ENCODE measurements around the gene RO60.
A peak's percentile ranks its signal among the peaks of the same experiment; 100 is the strongest.

Gene RO60

DNA sequence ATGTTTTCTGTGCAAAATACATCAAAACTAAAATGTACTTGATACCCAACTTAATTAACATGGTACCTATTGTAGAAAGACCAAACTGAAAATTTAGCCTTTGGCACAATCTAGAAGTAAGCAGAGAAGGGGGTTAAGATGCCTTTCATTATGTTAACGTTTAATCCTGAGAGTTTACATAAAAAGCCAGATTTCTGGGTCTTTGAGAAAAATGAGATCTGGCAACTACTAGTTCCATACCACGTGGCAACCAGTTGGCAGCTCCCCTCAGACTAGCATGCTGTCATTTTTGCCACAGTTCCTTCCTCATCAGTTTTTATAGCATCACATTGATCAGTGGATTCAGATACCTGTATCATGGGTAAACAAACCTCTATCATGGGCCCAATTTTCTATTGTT, 1.5 kb downstream of the RO60 start:
- no peak for DNase-seq (ENCODE audit: low read depth in 2 of 2)

DNA sequence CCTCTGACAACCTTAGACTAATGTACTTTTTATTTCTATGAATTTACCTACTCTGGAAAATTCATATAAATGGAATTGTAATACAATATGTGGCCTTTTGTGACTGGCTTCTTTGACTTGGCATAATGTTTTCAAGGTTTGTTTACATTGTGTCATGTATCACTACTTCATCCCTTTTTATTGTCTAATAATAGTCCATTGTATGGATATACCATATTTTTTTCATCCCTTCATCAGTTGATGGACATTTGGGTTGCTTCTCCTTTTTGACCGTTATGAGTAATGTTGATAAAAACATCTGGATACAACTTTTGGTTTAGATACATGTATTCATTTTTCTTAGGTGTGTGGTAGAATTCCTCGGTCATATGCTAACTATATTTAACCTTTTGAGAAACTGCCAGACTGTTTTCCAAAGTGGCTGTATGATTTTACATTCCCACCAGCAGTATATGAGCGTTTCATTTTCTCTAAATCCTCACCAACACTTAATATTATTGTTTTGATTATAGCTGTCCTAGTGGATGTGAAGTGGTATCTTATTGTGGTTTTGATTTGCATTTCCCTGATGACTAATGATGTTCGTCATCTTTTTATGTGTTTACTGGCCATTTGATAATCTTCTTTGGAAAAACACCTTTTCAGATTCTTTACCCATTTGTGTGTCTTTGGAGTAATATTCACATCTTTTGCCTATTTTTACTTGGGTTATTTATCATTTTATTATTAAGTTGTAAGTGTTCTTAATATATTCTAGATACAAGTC, 3.5 kb downstream of the RO60 start:
- no peak for DNase-seq (ENCODE audit: low read depth in 2 of 2)

DNA sequence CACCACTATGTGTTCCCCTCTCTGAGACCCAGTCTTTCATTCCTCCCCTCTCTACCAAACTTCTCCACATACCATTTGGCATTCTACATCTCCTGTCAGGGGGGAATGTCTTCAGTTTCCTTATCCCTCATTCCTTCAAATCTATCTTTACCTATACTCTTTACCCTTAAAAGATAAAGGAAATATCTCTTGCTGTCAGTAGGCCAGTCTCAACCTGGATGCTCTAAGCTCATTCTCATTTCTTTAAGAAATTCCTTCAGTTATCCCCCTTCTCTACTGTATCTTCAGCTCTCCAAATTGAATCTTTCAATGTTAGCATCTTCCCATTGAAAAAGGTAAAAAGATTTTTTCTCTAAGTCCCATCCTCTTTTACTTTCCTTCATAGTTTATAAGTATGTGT, 6.5 kb downstream of the RO60 start:
- DNase-seq (ENCODE audit: low read depth in 2 of 2), result no peak

DNA sequence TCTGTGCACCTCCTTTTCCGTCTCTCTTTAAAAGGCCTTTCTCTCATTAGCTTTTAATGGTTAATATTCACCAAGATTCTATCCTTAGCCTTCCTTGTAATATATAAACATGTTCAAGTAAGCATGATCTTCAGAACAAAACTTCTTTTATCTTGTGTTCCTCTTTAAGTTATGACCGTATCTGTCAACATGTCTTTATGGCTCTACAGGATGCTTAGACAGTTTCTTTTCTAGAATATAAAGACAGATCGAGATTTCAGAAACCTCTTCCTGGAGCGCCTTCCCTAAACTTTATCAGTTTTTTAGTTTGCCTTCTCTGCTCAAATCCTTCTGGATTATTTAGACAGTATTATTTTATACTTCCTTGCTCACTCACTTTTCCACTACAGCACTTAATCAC, 7.2 kb downstream of the RO60 start:
- no peak for DNase-seq (ENCODE audit: low read depth in 2 of 2)

DNA sequence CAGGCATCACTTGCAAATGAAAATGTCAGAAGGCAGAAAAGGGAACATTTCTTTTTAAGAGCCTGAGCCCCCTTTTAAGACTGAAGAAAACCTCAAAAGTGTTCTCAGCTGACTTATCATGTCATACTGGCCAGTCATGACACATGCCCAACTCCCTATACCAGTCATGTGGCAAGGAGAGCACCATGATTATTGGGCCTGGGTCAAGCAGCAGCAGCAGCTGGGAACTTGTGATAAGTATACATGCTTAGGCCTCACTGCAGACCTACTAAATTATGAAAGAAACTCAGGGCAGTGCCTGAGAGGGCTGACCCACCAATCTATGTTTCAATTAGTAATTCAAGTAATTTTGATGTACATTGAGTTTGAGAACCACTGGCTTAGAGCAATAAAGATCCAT, 8.6 kb downstream of the RO60 start:
- DNase-seq (ENCODE audit: low read depth in 2 of 2), result no peak

DNA sequence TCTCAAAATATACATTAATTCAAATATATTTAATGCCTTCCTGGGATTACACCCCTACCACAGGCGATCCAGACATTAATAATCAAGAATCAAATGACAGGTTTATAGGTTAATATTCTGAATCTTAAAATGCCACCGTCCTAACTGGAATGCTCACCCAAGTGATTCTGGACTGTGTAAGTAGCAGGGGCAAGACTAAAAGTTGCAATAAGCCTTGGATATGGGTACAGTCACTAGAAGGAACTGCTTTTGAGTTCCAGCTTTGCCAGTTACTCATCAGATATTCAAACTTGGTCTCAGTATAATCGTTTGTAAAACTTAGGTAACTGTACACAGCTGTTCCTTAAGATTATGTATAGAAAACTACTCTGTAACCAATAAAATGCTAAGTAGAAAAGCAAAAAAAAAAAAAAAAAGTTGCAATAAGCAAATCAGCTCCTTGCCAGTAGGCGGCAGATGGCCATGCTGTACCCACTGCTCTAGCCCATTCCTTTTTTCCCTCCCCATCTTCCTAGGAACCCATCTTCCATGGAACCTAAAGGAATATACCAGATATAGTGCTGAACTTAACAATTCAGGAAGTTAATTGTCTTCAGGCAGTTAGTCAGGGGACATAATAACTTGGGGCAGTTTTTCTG, 10.5 kb downstream of the RO60 start:
- no peak for DNase-seq (ENCODE audit: low read depth in 2 of 2)

DNA sequence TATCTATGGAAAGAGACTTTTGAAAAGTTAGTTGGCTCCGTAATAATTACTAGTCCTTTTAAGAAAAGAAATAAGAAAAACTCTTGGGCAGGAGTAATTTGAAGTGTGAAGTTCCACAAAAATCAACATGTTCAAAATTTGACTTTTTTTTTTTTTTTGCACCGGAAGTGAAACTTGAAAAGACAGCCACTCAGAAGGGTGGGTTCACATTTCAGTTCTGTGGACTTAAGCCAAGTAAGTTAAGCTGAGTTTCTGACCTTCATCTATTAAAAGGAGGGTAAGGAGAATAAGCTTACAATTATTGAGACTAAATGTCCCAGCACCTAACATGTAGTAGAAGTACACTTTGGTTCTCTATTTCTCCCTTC, 11.0 kb downstream of the RO60 start:
- no peak for DNase-seq (ENCODE audit: low read depth in 2 of 2)

DNA sequence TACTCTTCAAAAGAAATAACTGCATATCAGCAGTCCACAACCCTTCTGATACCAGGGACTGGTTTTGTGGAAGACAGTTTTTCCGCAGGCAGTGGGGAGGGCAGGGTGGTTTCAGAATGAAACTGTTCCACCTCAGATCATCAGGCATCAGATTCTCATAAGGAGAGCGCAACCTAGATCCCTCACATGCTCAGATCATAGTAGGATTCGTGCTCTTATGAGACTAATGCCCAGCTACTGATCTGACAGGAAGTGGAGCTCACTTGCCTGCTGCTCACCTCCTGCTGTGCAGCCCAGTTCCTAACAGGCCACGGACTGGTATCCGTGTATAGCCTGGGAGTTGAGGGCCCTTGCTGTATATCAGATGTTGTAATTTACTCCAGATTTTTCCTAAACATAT, 11.5 kb downstream of the RO60 start:
- DNase-seq (ENCODE audit: low read depth in 2 of 2), result no peak

DNA sequence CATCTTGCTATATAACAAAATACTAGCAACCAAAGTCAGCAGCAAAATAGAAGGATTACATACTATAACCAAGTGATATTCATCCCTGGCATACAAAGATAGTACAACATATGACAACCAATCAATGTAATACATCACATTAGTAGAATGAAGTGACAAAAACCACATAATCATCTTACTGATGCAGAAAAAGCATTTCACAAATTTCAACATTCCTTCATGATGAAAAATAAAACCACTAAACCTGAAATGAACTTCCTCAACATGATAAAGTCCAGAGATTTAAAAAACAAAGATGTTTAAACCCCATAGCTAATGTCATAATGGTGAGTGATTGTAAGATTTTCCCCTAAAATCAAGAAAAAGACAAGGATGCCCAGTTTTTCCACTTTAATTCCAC, 18.6 kb downstream of the RO60 start:
- DNase-seq (ENCODE audit: low read depth in 2 of 2), result no peak

DNA sequence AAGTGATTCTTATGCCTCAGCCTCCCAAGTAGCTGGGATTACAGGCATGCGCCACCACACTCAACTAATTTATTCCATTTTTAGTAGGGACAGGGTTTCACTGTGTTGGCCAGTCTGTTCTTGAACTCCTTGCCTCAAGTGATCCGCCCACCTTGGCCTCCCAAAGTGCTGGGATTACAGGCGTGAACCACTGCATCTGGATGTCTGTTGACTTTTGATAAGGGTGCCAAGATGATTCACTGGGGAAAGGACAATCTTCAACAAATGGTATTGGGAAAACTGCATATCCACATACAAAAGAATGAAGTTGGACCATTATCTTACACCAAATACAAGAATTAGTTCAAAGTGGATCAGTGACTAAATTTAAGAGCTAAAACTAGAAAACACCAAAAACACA, 19.8 kb downstream of the RO60 start:
- DNase-seq (ENCODE audit: low read depth in 2 of 2), result no peak

DNA sequence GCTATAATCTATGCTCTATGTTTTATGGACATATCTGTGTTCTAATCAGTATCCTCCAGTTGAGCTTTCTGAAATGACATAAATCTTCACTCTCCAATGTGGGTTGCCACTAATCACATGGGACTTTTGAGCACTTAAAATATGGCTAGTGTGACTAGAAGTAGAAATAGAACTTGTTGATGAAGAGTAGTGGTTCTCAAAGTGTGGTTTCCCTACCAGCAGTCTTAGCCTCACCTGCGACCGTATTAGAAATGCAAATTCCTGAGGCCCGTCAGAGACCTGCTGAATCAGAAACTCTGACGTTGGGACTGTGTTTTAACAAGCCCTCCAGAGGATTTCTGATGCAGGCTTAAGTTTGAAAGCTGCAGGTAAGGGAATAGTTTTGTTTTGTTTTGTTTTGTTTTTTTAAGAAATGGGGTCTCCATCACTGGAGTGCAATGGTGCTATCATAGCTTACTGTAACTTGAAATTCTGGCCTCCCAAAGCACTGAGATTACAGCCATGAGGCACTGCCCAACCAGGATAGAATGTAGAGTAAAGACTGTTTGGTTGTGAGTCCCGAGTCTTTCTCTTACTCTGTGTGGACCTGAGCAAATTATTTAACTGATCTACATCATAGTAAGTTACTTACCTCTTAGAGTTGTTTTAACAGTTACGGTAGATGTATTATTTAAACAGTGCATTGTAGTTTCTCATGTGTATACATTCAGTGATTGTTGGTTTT, 24.1 kb downstream of the RO60 start:
- DNase-seq (ENCODE audit: low read depth in 2 of 2), result no peak

DNA sequence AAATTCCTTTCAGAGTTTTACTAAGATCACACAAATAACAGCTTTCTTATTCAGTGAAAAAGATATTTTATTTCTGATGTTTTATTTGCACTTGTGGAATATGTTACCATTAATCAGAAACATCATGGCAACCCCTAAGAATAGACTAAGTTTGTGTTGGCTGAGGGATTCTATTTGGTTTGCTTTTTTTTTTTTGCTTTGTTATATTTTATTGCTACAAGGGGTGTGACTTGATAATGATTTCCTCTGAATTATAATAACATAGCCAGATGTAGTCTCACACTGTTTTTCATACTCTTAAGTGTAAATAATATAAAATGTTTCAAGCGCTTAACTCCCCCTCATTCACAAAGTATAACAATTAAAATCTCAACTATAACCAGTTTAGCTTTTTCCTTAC, 25.9 kb downstream of the RO60 start:
- DNase-seq (ENCODE audit: low read depth in 2 of 2), result no peak

DNA sequence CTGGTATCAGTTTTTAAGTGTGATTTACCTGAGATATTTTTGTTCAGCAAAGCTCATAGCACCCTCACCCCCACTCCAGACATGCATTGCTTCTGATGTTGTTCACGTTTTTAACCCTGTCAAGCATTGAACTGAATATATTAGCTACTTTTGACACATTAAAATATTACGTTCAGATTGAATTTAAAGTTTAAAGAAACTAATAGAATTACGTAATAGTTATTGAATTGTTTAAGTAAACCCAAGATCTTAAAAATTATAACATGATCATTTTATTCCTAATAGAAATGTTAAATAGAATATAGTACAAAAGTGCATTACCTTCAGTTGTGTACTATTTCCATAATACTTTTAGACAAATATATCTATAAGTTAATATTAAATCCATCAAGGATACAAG, 26.9 kb downstream of the RO60 start:
- no peak for DNase-seq (ENCODE audit: low read depth in 2 of 2)

DNA sequence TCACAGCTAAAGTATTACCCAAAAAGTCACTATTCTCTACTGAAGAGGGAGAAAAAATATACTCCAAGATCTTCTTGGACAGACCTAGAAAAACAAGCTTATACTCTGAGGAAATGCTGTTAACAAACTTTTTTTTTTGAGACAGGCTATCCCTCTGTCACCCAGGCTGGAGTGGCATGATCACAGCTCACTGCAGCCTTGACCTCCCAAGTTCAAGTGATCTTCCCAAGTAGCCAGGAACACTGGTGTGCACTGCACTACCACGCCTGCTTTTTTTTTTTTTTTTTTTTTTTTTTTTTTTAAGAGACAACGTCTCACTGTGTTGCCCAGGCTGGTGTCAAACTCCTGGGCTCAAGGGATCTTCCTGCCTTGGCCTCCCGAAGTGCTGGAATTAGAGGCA, 28.5 kb downstream of the RO60 start:
- no peak for DNase-seq (ENCODE audit: low read depth in 2 of 2)

DNA sequence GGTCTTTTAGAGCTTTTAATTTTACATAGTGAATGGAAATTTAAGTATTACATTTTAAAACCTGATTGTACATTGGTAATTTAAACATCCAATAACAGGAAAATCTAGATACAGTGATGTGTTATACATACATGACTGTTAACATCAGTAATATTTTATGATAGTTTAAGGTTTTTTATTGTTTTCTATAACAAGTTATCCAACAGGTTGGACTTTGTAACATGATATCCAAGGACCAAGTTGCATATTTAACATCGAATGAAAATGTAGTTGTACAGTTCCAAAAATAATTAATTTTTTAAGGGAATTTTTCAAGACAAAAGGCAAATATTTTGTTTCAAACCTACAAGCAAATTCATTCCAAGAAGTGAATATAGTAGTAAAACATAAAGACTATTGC, 31.5 kb downstream of the RO60 start:
- DNase-seq (ENCODE audit: low read depth in 2 of 2), result no peak

DNA sequence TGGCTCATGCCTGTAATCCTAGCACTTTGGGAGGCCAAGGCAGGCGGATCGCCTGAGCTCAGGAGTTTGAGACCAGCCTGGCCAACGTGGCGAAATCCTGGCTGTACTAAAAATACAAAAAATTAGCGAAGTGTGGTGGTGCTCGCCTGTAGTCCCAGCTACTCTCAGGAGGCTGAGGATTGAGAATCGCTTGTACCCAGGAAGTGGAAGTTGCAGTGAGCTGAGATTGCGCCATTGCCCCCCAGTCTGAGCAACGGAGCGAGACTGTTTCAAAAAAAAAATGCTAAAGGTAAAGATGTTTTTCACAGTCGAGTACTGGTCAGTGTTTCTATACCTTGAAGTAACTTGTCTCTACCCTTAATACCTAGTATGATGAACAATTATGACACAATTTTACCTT, 34.7 kb downstream of the RO60 start:
- no peak for DNase-seq (ENCODE audit: low read depth in 2 of 2)

DNA sequence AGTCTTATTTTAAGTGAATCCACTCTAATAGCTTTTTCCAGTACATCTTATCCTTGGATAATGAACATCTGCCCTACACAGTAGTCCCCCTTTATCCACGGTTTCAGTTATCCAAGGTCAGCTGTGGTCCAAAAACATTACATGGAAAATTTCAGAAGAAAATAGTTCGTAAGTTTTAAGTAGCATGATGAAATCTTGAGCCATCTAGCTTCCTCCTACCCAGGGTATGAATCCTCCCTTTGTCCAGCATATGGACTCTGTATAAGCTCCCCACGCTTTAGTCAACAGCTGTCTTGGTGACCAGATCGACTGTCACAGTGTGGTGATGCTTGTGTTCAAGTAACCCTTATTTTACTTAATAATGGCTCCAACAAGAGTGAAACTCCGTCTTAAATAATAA, 43.2 kb downstream of the RO60 start:
- DNase-seq (ENCODE audit: low read depth in 2 of 2), result no peak

DNA sequence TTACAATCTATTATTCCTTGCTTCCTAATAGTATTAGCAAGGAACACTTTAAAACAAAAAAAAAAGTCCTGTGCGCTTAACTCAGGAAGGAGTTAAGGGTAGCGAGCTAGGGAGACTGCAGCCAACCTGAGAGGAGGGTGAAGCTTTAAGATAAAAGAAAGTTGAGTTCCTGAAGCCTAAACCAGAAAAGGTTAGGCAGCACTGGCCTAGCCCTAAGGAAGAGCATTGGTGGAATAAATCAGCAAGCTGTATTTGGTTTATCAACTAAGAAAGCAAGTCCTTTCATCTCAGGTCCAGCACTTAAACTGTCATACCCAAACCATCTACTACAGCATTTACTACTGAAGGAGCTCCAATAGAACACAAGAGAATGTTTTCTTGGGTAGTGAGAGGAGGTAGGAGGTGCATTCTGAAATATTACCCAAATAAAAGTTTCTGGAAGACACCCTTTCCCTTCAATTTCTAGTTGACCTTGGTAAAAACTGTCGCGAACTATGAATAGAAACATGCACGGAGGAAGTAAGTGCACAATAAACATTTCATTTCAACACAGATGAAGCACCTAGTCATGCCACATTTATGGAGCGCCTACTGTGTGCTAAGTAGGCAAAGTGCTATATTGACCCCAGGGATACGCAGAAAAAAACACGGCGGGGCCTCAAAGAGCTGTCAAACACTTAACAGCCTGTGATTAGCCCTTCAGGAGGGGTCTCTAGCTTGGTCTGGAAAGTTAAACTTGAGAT, 44.5 kb downstream of the RO60 start:
- no peak for DNase-seq (ENCODE audit: low read depth in 2 of 2)

DNA sequence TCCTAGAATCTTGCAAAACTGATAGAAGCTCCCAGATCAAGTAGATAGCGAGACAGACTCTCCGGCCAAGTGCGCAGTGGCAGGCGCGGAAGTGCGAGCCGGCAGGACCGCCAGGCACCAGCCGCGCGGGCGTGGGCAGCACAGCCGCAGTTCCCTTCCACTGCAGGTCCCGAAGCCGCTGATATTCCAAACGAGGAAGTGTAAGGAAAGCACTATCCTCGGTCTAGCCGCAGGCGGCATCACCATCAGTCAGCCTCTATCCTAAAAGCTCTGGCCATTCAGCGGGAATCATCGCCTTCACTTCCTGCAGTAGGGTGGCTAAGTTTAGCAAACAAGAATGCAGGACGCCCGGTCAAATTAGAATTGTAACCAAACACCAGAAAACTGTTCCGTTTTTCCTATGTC, 45.1 kb downstream of the RO60 start:
- DNase-seq (ENCODE audit: low read depth in 2 of 2), result peak in 1 of 2 donors; percentile 25

DNA sequence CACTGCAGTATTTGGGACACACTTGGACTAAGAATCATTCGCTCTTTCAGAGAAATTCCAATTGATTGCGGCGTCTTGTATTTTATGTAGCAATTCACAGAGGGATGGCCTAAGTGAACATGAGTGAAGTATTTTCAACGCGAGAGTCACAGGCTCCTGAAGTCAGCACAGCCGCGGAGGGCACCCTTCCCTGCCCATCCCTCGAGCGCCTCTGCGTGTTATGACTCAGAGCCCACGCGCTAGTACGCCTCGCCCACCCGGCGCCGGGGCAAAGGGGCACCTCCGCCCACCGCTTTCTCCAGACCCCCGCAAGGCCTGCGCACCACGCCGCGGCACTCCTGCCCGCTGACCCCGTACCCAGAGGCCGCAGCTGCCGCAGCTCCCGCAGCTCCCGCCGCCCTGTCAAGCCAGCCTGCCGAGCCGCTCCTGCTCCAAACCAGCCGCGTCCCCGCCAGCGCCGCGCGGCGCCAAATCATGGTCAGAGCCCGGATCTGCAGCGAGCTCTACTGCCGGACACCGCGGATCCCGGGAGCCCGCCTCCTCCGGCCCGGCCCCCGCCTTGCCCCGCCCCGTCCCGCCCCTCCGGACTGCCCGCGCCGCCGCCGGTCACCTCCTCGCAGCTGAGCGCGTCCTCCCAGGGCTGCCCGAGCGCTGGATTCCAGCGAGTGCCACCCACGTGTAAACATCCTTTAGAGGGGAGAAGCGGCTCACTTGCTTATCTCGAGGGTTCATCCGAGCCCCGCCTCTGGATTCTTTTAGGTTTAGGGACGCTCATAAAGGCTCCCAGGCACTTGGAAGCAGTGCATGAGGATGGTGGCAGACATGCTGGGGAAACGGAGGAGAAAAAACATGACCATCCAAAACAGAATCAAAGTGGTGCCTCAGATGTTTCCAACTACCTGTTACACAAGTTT, 45.8 kb downstream of the RO60 start, which contains the start of gene GLRX2:
TSS of gene GLRX2 (minus strand) at position 508 of the 914 bp plus-strand sequence. CDS start at position 476, 32 bp downstream.
- DNase-seq (ENCODE audit: low read depth in 2 of 2), result peak; percentile 22 to 45

DNA sequence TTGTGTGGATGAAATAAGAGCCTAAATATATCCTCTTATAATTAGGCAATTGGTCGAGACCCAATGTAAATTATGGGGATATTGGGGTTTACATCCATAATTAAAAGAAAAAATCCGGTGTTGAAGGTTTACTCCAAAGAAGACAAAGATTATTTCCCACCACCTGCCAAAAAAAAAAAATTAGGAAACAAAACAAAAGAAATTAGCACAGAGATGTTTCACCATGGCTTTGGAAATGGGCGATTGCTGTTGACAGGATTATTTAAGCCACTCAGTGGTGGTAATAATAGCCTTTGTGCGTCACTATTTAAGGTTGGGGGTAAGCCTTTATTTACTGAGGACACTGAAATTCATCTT, 46.4 kb downstream of the RO60 start:
- no peak for DNase-seq (ENCODE audit: low read depth in 2 of 2)

Data from activated CD4-positive, alpha-beta T cell treated with anti-CD3 and anti-CD28 coated beads for 24 hours (primary cell).